HepG2 (cell line): Measurements from ENCODE around the gene COASY. TPM values are rescaled to one million over a fixed set of nuclear protein-coding genes. Genes with fewer than 3 reads are reported as not detected.

ENCODE experiments used
- ATAC-seq: fragments of 200-7000 bp; cut with Tn5 transposase; 3 replicates; pipeline ENCODE4 v1.9.1; 2020; ENCODE audit warnings: mild to moderate bottlenecking, moderate library complexity
- BruUV-seq: library from RNA; stranded (reverse); fragments of 400-500 nt; replicated peaks from 2 replicates; lab custom pipeline; 2021; lab: Mats Ljungman, UMichigan
- CTCF ChIA-PET: fragments of 300-600 bp; formaldehyde crosslinking; extraction: SDS; loops from one replicate; lab custom pipeline; 2021; ENCODE audit warnings: low total read pairs, inconsistent platforms, low intra/inter-chr PET ratio; lab: Yijun Ruan, JAX
- POLR2A ChIA-PET: fragments of 350-600 bp; sonication (Branson Sonifier 250); formaldehyde crosslinking; loops from one replicate; lab custom pipeline; 2020; ENCODE audit warnings: antibody characterized with exemption, inconsistent platforms; lab: Yijun Ruan, JAX
- DNase-seq: peaks from one replicate; pipeline ENCODE4 v3.0.0-alpha.2; 2015; ENCODE audit warnings: low spot score
- FAIRE-seq: peaks from 3 replicates; lab custom pipeline; 2011; peaks lifted over from hg19 to GRCh38; lab: Jason Lieb, UNC
- H2AFZ ChIP-seq: one replicate; pipeline ENCODE4 v1.6.1; 2011; ENCODE audit warnings: low read length, inconsistent platforms
- H3K27ac ChIP-seq: fragments of 300-600 bp; 3 replicates; pipeline ENCODE4 v1.8.0; 2011; ENCODE audit warnings: mixed run types, mild to moderate bottlenecking, mixed read lengths, low read length, inconsistent platforms; ENCODE audit not compliant: insufficient read depth; ENCODE audit errors: extremely low read length
- H3K27me3 ChIP-seq, 2 experiments: fragments of 200-600 bp in 1 of 2; 2 replicates in 1 of 2; 3 replicates in 1 of 2; pipeline versions ENCODE4 v1.6.0 to v1.8.0; 2011; ENCODE audit warnings: low read length in 2 of 2, mild to moderate bottlenecking in 2 of 2, moderate library complexity in 2 of 2, inconsistent platforms in 1 of 2; ENCODE audit not compliant: insufficient read depth in 2 of 2, control insufficient read depth in 1 of 2
- H3K36me3 ChIP-seq, 2 experiments: fragments of 200-600 bp in 1 of 2; replicated peaks in 1 of 2; 2 replicates in 1 of 2; 3 replicates in 1 of 2; pipeline versions ENCODE4 v1.5.1 to v1.8.0; 2011; ENCODE audit warnings: low read length in 2 of 2, inconsistent platforms in 1 of 2; ENCODE audit not compliant: insufficient read depth in 2 of 2, control insufficient read depth in 1 of 2
- H3K4me1 ChIP-seq: 2 replicates; pipeline ENCODE4 v1.5.1; 2012; ENCODE audit warnings: low read length, inconsistent platforms; ENCODE audit not compliant: insufficient read depth
- H3K4me2 ChIP-seq: 2 replicates; pipeline ENCODE4 v1.6.0; 2011; ENCODE audit warnings: low read depth, low read length, inconsistent platforms
- H3K4me3 ChIP-seq, 3 experiments: fragments of 200-600 bp in 1 of 3; sonication (generic), shearing (Covaris generic) in 1 of 3; replicated peaks in 1 of 3; 2 replicates each; pipeline ENCODE4 v1.5.1; 2011 to 2016; ENCODE audit warnings: low read length in 3 of 3, inconsistent platforms in 2 of 3, low read depth in 2 of 3, mild to moderate bottlenecking in 2 of 3, control low read depth in 1 of 3, mixed read lengths in 1 of 3; ENCODE audit not compliant: insufficient read depth in 1 of 3
- H3K79me2 ChIP-seq: one replicate; pipeline ENCODE4 v1.6.1; 2011; ENCODE audit warnings: low read length, inconsistent platforms; ENCODE audit not compliant: insufficient read depth
- H3K9ac ChIP-seq: 2 replicates; pipeline ENCODE4 v1.6.0; 2011; ENCODE audit warnings: mild to moderate bottlenecking, low read depth, low read length, inconsistent platforms; ENCODE audit not compliant: insufficient read depth
- H3K9me3 ChIP-seq: 2 replicates; pipeline ENCODE4 v1.5.1; 2012; ENCODE audit warnings: mild to moderate bottlenecking, low read length
- H4K20me1 ChIP-seq: 2 replicates; pipeline ENCODE4 v1.6.0; 2011; ENCODE audit warnings: inconsistent platforms, mild to moderate bottlenecking, low read length, moderate library complexity; ENCODE audit not compliant: insufficient read depth
- BATF2 ChIP-seq: sonication (generic); formaldehyde crosslinking; IDR thresholded peaks from 2 replicates; pipeline ENCODE4 v1.8.0; 2022; ENCODE audit warnings: mild to moderate bottlenecking, missing genetic modification reagents, moderate library complexity
- CBX5 ChIP-seq: sonication (generic); formaldehyde crosslinking; IDR thresholded peaks from 2 replicates; pipeline ENCODE4 v1.4.0; 2020; ENCODE audit warnings: missing genetic modification reagents, borderline replicate concordance
- GABPB1 ChIP-seq: IDR thresholded peaks from 2 replicates; pipeline ENCODE4 v1.6.1; 2016; ENCODE audit warnings: mild to moderate bottlenecking, missing genetic modification reagents, moderate library complexity, missing compliant biosample characterization
- GRHL1 ChIP-seq: sonication (generic); formaldehyde crosslinking; conservative IDR thresholded peaks from 2 replicates; pipeline ENCODE4 v1.8.0; 2022; ENCODE audit warnings: missing genetic modification reagents
- IKZF1 ChIP-seq: fragments of 450-650 bp; IDR thresholded peaks from 2 replicates; pipeline ENCODE4 v1.7.1; 2016
- POLR2G ChIP-seq: fragments of 200-400 bp; formaldehyde crosslinking; IDR thresholded peaks from 2 replicates; pipeline ENCODE4 v1.6.1; 2018; ENCODE audit warnings: mild to moderate bottlenecking, low read depth, low read length, moderate library complexity
- ZNF34 ChIP-seq: sonication (generic); formaldehyde crosslinking; IDR thresholded peaks from 2 replicates; pipeline ENCODE4 v1.4.0; 2020; ENCODE audit warnings: mild to moderate bottlenecking, missing genetic modification reagents, borderline replicate concordance
- ZNF432 ChIP-seq: sonication (generic); formaldehyde crosslinking; IDR thresholded peaks from 2 replicates; pipeline ENCODE4 v1.5.0; 2020; ENCODE audit warnings: missing genetic modification reagents, mild to moderate bottlenecking, borderline replicate concordance
- ZNF605 ChIP-seq: sonication (generic); formaldehyde crosslinking; IDR thresholded peaks from 2 replicates; pipeline ENCODE4 v1.8.0; 2022; ENCODE audit warnings: mild to moderate bottlenecking, missing genetic modification reagents
- ZNF652 ChIP-seq: IDR thresholded peaks from 2 replicates; pipeline ENCODE4 v1.6.1; 2016; ENCODE audit warnings: low read depth, borderline replicate concordance
- ZNF768 ChIP-seq: sonication (generic); formaldehyde crosslinking; IDR thresholded peaks from 2 replicates; pipeline ENCODE4 v1.4.0; 2020; ENCODE audit warnings: missing genetic modification reagents
- ZNF772 ChIP-seq: sonication (generic); formaldehyde crosslinking; IDR thresholded peaks from 2 replicates; pipeline ENCODE4 v1.5.0; 2020; ENCODE audit warnings: mild to moderate bottlenecking, missing genetic modification reagents
- WGBS: methylation state at CpG from one replicate; pipeline ENCODE4 v1.1.6; 2017; ENCODE audit warnings: low lambda C conversion rate; 5-methylcytosine and 5-hydroxymethylcytosine counted together
- in situ Hi-C: cut with HindIII; loops from 2 replicates; pipeline ENCODE4 v1.10.0; 2017; ENCODE audit warnings: low pct_unique_long_range_greater_than_20kb; ENCODE audit not compliant: extremely low pct_ligation_motif_present
- intact Hi-C: fragments of 100-400 bp; cut with micrococcal nuclease; formaldehyde crosslinking; loops from one replicate; pipeline ENCODE4 v1.10.0; 2022; ENCODE audit not compliant: unreplicated experiment
- polyA plus RNA-seq, 8 experiments: library from polyadenylated mRNA; depleted of rRNA in 3 of 8; stranded (reverse) in 7 of 8; unstranded in 1 of 8; fragments of >200 nt; fragmentation: Illumina TruSeq in 4 of 8; extraction: Trizol in 4 of 8; gene quantifications; 2 replicates each; pipeline versions ENCODE4 v1.2.1 to v1.2.3, GENCODE V29; 2011 to 2016; ENCODE audit warnings: low read depth in 4 of 8, missing spikeins in 1 of 8, mixed read lengths in 1 of 8; ENCODE audit not compliant: insufficient read depth in 1 of 8
- total RNA-seq, 5 experiments: library from RNA; depleted of rRNA; stranded (reverse); fragments of >200 nt; fragmentation: Illumina TruSeq; extraction: Trizol; gene quantifications; 2 replicates each; pipeline ENCODE4 v1.2.3, GENCODE V29; 2016; ENCODE audit warnings: low read depth in 1 of 5
- TF ChIP-seq, protein P1 (sequence below): sonication (generic); formaldehyde crosslinking; IDR thresholded peaks from 2 replicates; pipeline ENCODE4 v1.5.0; 2020; ENCODE audit warnings: mild to moderate bottlenecking, missing genetic modification reagents, borderline replicate concordance

COASY gene
- total and polyA plus RNA-seq, 2 of the 13 experiments (the other 11 are each of a cell fraction or from before 2014, with no cell fraction given), result 90.7 to 125 TPM

- TF ChIP-seq ZNF34 (CRISPR knock-in tag) (0 out of 2 replicates have a peak, but pooled peaks have one; percentile 17), BATF2 (CRISPR knock-in tag) (peak; percentile 53; the same call in 1 of the 2 replicates), ZNF768 (CRISPR knock-in tag) (peak; percentile 5; the same call in 1 of the 2 replicates)
- TF ChIP-seq, all 625 proteins: peak for 62; not testable (repeated sequence) for 563
Observed at GRCh38 chr17:42609814-42610801, 48.2 kb downstream of the COASY start (continued).

GRCh38 chr17:42612013-42612412 lies 50.1 kb downstream of the COASY start:
- in situ Hi-C loops, result no loop called here
- ChIA-PET CTCF (no interaction called here), POLR2A (no interaction called here)
- intact Hi-C loops, result no loop called here
- peaks cover 28 to 38% of the 10 kb centered on the region in 2 experiments for H3K36me3 ChIP-seq
- no peak for DNase-seq
- no peaks in the 10 kb centered on the region; the same call in 1 of the 2 replicates for H4K20me1 ChIP-seq
- TSS peak; percentile 25 for BruUV-seq
- H3K4me2 ChIP-seq, result no peak overlapping the region
- WGBS, result 96% methylated on average over 4 of the region's 4 CpGs
- no peaks in the 10 kb centered on the region; a peak in 1 of 5 replicates for H3K27me3 ChIP-seq
- no peak for ATAC-seq
- H3K4me3 ChIP-seq, result no peak overlapping the region
- FAIRE-seq, result no peak
- H3K4me1 ChIP-seq, result peaks cover 32% of the 10 kb centered on the region
- H3K9ac ChIP-seq, result no peak overlapping the region
- H3K9me3 ChIP-seq, result no peaks in the 10 kb centered on the region
- no peak overlapping the region for H3K27ac ChIP-seq
- no peak overlapping the region for H2AFZ ChIP-seq
- peaks cover 27% of the 10 kb centered on the region for H3K79me2 ChIP-seq
- TF ChIP-seq ZNF432 (CRISPR knock-in tag) (no peak), ZNF652 (CRISPR knock-in tag) (no peak), ZNF772 (CRISPR knock-in tag) (no peak), POLR2G (peak; percentile 35), CBX5 (CRISPR knock-in tag) (0 out of 2 replicates have a peak, but pooled peaks have one; percentile 9), ZNF605 (CRISPR knock-in tag) (0 out of 2 replicates have a peak, but pooled peaks have one; percentile 22), IKZF1 (no peak), GABPB1 (no peak), GRHL1 (CRISPR knock-in tag) (no peak)
- TF ChIP-seq, protein P1, sequence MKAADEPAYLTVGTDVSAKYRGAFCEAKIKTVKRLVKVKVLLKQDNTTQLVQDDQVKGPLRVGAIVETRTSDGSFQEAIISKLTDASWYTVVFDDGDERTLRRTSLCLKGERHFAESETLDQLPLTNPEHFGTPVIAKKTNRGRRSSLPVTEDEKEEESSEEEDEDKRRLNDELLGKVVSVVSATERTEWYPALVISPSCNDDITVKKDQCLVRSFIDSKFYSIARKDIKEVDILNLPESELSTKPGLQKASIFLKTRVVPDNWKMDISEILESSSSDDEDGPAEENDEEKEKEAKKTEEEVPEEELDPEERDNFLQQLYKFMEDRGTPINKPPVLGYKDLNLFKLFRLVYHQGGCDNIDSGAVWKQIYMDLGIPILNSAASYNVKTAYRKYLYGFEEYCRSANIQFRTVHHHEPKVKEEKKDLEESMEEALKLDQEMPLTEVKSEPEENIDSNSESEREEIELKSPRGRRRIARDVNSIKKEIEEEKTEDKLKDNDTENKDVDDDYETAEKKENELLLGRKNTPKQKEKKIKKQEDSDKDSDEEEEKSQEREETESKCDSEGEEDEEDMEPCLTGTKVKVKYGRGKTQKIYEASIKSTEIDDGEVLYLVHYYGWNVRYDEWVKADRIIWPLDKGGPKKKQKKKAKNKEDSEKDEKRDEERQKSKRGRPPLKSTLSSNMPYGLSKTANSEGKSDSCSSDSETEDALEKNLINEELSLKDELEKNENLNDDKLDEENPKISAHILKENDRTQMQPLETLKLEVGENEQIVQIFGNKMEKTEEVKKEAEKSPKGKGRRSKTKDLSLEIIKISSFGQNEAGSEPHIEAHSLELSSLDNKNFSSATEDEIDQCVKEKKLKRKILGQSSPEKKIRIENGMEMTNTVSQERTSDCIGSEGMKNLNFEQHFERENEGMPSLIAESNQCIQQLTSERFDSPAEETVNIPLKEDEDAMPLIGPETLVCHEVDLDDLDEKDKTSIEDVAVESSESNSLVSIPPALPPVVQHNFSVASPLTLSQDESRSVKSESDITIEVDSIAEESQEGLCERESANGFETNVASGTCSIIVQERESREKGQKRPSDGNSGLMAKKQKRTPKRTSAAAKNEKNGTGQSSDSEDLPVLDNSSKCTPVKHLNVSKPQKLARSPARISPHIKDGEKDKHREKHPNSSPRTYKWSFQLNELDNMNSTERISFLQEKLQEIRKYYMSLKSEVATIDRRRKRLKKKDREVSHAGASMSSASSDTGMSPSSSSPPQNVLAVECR (CRISPR knock-in tag), result no peak
